Testis (tissue), 3 donors: ENCODE measurements around the gene POLR2F. TPM values are rescaled to one million over a fixed set of nuclear protein-coding genes. Genes with fewer than 3 reads are reported as not detected.

ENCODE experiments used
- DNase-seq: peaks from one replicate; pipeline ENCODE4 v3.0.0-alpha.2; 2019
- H3K27ac ChIP-seq, 2 donors: fragments of 200-600 bp; sonication (generic); one replicate each; pipeline ENCODE4 v1.5.1; 2019
- H3K27me3 ChIP-seq: fragments of 200-600 bp; sonication (generic); one replicate; pipeline ENCODE4 v1.5.1; 2019
- H3K36me3 ChIP-seq: fragments of 200-600 bp; sonication (generic); one replicate; pipeline ENCODE4 v1.5.1; 2017; ENCODE audit warnings: low read depth; ENCODE audit errors: missing control alignments
- H3K4me1 ChIP-seq: fragments of 200-600 bp; sonication (generic); one replicate; pipeline ENCODE4 v1.5.1; 2019
- H3K4me3 ChIP-seq, 2 donors: fragments of 200-600 bp; sonication (generic); one replicate each; pipeline ENCODE4 v1.5.1; 2017 to 2019
- H3K9me3 ChIP-seq: fragments of 200-600 bp; sonication (generic); one replicate; pipeline ENCODE4 v1.5.1; 2017
- CTCF ChIP-seq, 3 experiments: fragments of 450-650 bp in 2 of 3; fragments of 200-600 bp in 1 of 3; sonication (generic) in 1 of 3; IDR thresholded peaks; one replicate each; pipeline ENCODE4 v1.5.1; 2016 to 2019; ENCODE audit warnings: antibody characterized with exemption in 3 of 3, mild to moderate bottlenecking in 2 of 3, moderate library complexity in 1 of 3
- POLR2A ChIP-seq: fragments of 450-650 bp; IDR thresholded peaks from one replicate; pipeline ENCODE4 v1.6.1; 2017; ENCODE audit warnings: antibody characterized with exemption, mild to moderate bottlenecking, moderate library complexity
- WGBS, 2 donors: methylation state at CpG; one replicate each; pipeline ENCODE4 v1.1.5; 2018; 5-methylcytosine and 5-hydroxymethylcytosine counted together
- intact Hi-C: fragments of 100-400 bp; cut with DNase I; formaldehyde crosslinking; loops from one replicate; pipeline ENCODE4 v1.15.1; 2023; ENCODE audit warnings: low total_unique reads
- polyA plus RNA-seq: library from polyadenylated mRNA; stranded (reverse); fragments of 350-450 nt; fragmentation: Illumina TruSeq; extraction: RNeasy Lipid Tissue Mini Kit (QIAGEN cat#74804); gene quantifications from one replicate; pipeline ENCODE4 v1.2.3, GENCODE V29; 2014; ENCODE audit warnings: low read depth, low replicate concordance; ENCODE audit not compliant: insufficient read depth
- total RNA-seq, 2 donors: library from RNA; depleted of rRNA; stranded (reverse); fragments of >200 nt; gene quantifications; one replicate each; pipeline ENCODE4 v1.2.3, GENCODE V29; 2016

The POLR2F gene
- total and polyA plus RNA-seq, 3 donors from 2014 or later: 88.7 to 137 (median 107) TPM

GRCh38 chr22:38009000-38009806 is 55.7 kb downstream of the POLR2F start:
- DNase-seq: no peak
- no peaks in the 10 kb centered on the region for H3K9me3 ChIP-seq
- 63 to 74% methylated on average over 14 of the region's 14 CpGs for WGBS, 2 donors
- no peaks in the 10 kb centered on the region for H3K27me3 ChIP-seq
- H3K4me3 ChIP-seq: no peak overlapping the region
- peaks cover 5% of the 10 kb centered on the region for H3K4me1 ChIP-seq
- TF ChIP-seq CTCF (IDR thresholded peaks at IDR 0.05) (no peak), POLR2A (no peak)
- intact Hi-C loops: no loop called here
- H3K27ac ChIP-seq: no peak overlapping the region
- no peaks in the 10 kb centered on the region for H3K36me3 ChIP-seq

GRCh38 chr22:38012604-38013072 is 59.1 kb downstream of the POLR2F start:
- H3K36me3 ChIP-seq: no peaks in the 10 kb centered on the region
- no peak for DNase-seq
- intact Hi-C loops: no loop called here
- WGBS, 2 donors: 32 to 43% methylated on average over 7 of the region's 7 CpGs
- H3K27ac ChIP-seq: peak overlapping the region in 1 of 2 donors; percentile 23
- no peaks in the 10 kb centered on the region for H3K9me3 ChIP-seq
- no peaks in the 10 kb centered on the region for H3K27me3 ChIP-seq
- H3K4me1 ChIP-seq: peaks cover 24% of the 10 kb centered on the region
- H3K4me3 ChIP-seq: no peak overlapping the region
- TF ChIP-seq POLR2A (no peak), CTCF (IDR thresholded peaks at IDR 0.05) (no peak)

- H3K4me1 ChIP-seq: peaks cover 35% of the 10 kb centered on the region
- H3K9me3 ChIP-seq: no peaks in the 10 kb centered on the region
- no peaks in the 10 kb centered on the region for H3K27me3 ChIP-seq
- no peaks in the 10 kb centered on the region for H3K36me3 ChIP-seq
- no peak overlapping the region for H3K27ac ChIP-seq
- intact Hi-C loops: no loop called here
- TF ChIP-seq CTCF (IDR thresholded peaks at IDR 0.05) (no peak), POLR2A (no peak)
- 91% methylated on average over 1 of the region's 1 CpG for WGBS, 2 donors
- H3K4me3 ChIP-seq: no peak overlapping the region
- no peak for DNase-seq
Observed at GRCh38 chr22:38014083-38014482, 60.6 kb downstream of the POLR2F start.

GRCh38 chr22:38016182-38017151 is 63.0 kb downstream of the POLR2F start:
- H3K9me3 ChIP-seq: no peaks in the 10 kb centered on the region
- H3K27me3 ChIP-seq: no peaks in the 10 kb centered on the region
- TF ChIP-seq CTCF (IDR thresholded peaks at IDR 0.05): no peak
- intact Hi-C loops: no loop called here
- peaks cover 35% of the 10 kb centered on the region for H3K4me1 ChIP-seq
- peak overlapping the region; percentile 92 to 93 for H3K27ac ChIP-seq
- H3K36me3 ChIP-seq: no peaks in the 10 kb centered on the region
- WGBS, 2 donors: 36 to 47% methylated on average over 30 to 33 of the region's 33 CpGs
- no peak overlapping the region for H3K4me3 ChIP-seq
- DNase-seq: peak; percentile 93
